Measurements from ENCODE around the gene CTNNBL1. TPM values are rescaled to one million over a fixed set of nuclear protein-coding genes. Genes with fewer than 3 reads are reported as not detected.

The CTNNBL1 gene
- total RNA-seq, 1 experiment from 2014 or later = 203 TPM

GRCh38 chr20:37749620-37750403, 56.0 kb downstream of the CTNNBL1 start:
- Mint-ChIP-seq H3K36me3 (ENCODE audit: insufficient read depth, unreplicated experiment) (peaks cover 13% of the 10 kb centered on the region), H3K9me3 (ENCODE audit: unreplicated experiment) (no peaks in the 10 kb centered on the region), H3K27ac (ENCODE audit: unreplicated experiment) (no peak overlapping the region), H3K27me3 (ENCODE audit: insufficient read depth, unreplicated experiment) (no peaks in the 10 kb centered on the region), H3K4me3 (ENCODE audit: unreplicated experiment) (no peak overlapping the region), H3K4me1 (ENCODE audit: low read depth, unreplicated experiment) (no peaks in the 10 kb centered on the region)
- no peaks in the 10 kb centered on the region for H3K9me3 ChIP-seq
- no peak overlapping the region for H3K4me3 ChIP-seq (ENCODE audit: low read depth, low read length)
- no peaks in the 10 kb centered on the region for H3K4me1 ChIP-seq
- no TSS peak for BruUV-seq (replicated peaks)
- no peak for DNase-seq
- CTCF ChIA-PET = interaction anchor here (0.6 to 0.7 kb wide), 2 partner anchors 471 to 723 kb away, joined by 3 read pairs; no protein-coding TSS in a partner anchor
- POLR2A ChIA-PET = no interaction called here
- intact Hi-C loops (cut with micrococcal nuclease; ENCODE audit: unreplicated experiment) = loop anchor here (10.0 kb wide), 1 partner anchor 475 kb away; no protein-coding TSS in a partner anchor
- peaks cover 2% of the 10 kb centered on the region; the same call in 1 of the 2 replicates for H3K36me3 ChIP-seq (ENCODE audit: control insufficient read depth, insufficient read depth, low read length)
- H3K27me3 ChIP-seq (replicated peaks; ENCODE audit: control insufficient read depth, insufficient read depth, low read length) = no peaks in the 10 kb centered on the region
- TF ChIP-seq, protein P1, sequence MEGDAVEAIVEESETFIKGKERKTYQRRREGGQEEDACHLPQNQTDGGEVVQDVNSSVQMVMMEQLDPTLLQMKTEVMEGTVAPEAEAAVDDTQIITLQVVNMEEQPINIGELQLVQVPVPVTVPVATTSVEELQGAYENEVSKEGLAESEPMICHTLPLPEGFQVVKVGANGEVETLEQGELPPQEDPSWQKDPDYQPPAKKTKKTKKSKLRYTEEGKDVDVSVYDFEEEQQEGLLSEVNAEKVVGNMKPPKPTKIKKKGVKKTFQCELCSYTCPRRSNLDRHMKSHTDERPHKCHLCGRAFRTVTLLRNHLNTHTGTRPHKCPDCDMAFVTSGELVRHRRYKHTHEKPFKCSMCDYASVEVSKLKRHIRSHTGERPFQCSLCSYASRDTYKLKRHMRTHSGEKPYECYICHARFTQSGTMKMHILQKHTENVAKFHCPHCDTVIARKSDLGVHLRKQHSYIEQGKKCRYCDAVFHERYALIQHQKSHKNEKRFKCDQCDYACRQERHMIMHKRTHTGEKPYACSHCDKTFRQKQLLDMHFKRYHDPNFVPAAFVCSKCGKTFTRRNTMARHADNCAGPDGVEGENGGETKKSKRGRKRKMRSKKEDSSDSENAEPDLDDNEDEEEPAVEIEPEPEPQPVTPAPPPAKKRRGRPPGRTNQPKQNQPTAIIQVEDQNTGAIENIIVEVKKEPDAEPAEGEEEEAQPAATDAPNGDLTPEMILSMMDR (IDR thresholded peaks at IDR 0.05; ENCODE audit: insufficient read depth in 1 of 2, low read depth in 1 of 2, low read length in 1 of 2, severe bottlenecking in 1 of 2, unreplicated experiment in 1 of 2) = no peak

DNA sequence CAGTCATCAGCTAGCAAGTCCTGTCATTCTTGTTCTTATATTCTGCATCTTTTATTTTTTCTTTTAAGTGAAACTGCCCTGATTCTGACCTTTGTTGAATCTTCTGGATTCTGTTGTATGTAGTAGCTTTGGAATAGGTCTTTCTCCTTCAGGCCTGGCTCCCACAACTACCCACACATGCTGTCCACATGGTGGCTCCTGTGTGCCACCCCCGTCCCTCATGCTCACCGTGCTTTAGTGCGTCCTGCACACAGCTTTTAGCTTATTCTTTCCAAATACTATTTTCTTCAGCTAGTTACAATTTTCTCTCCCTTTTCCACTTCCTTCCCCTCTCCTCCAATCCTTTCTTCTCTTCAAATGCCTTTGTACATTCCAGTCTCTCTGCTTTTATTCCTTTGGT, 61.8 kb downstream of the CTNNBL1 start:
- Mint-ChIP-seq H3K9me3 (ENCODE audit: unreplicated experiment) (no peaks in the 10 kb centered on the region), H3K36me3 (ENCODE audit: insufficient read depth, unreplicated experiment) (peaks cover 19% of the 10 kb centered on the region), H3K27ac (ENCODE audit: unreplicated experiment) (no peak overlapping the region), H3K27me3 (ENCODE audit: insufficient read depth, unreplicated experiment) (no peaks in the 10 kb centered on the region), H3K4me3 (ENCODE audit: unreplicated experiment) (no peak overlapping the region), H3K4me1 (ENCODE audit: low read depth, unreplicated experiment) (peaks cover 6% of the 10 kb centered on the region)
- POLR2A ChIA-PET = no interaction called here
- no TSS peak for BruUV-seq (replicated peaks)
- CTCF ChIA-PET = interaction anchor here (0.6 to 1.8 kb wide), 6 partner anchors 9 to 237 kb away, joined by 3 to 8 read pairs (median 4); no protein-coding TSS in a partner anchor
- Histone ChIP-seq H3K4me3 (ENCODE audit: low read depth, low read length) (no peak overlapping the region), H3K9me3 (no peaks in the 10 kb centered on the region), H3K36me3 (ENCODE audit: control insufficient read depth, insufficient read depth, low read length) (peaks cover 4% of the 10 kb centered on the region; the same call in 1 of the 2 replicates), H3K4me1 (no peaks in the 10 kb centered on the region), H3K27me3 (replicated peaks; ENCODE audit: control insufficient read depth, insufficient read depth, low read length) (no peaks in the 10 kb centered on the region)
- TF ChIP-seq, protein P1 (IDR thresholded peaks at IDR 0.05; ENCODE audit: insufficient read depth in 1 of 2, low read depth in 1 of 2, low read length in 1 of 2, severe bottlenecking in 1 of 2, unreplicated experiment in 1 of 2) = peak; percentile 49 to 62
- intact Hi-C loops (cut with micrococcal nuclease; ENCODE audit: unreplicated experiment) = loop anchor here (5.0 to 10.0 kb wide), 3 partner anchors 188 to 469 kb away; no protein-coding TSS in a partner anchor
- DNase-seq = peak in 1 of 2 experiments; percentile 36

GRCh38 chr20:37756234-37756633, 62.4 kb downstream of the CTNNBL1 start:
- TF ChIP-seq, protein P1 (IDR thresholded peaks at IDR 0.05; ENCODE audit: insufficient read depth in 1 of 2, low read depth in 1 of 2, low read length in 1 of 2, severe bottlenecking in 1 of 2, unreplicated experiment in 1 of 2) = no peak
- ChIA-PET POLR2A (no interaction called here), CTCF (interaction anchor here (0.7 to 1.8 kb wide), 5 partner anchors 8 to 237 kb away, joined by 3 to 8 read pairs (median 4); no protein-coding TSS in a partner anchor)
- DNase-seq = no peak
- no peak overlapping the region for H3K27ac Mint-ChIP-seq (ENCODE audit: unreplicated experiment)
- Histone ChIP-seq H3K27me3 (replicated peaks; ENCODE audit: control insufficient read depth, insufficient read depth, low read length) (no peaks in the 10 kb centered on the region), H3K9me3 (no peaks in the 10 kb centered on the region), H3K36me3 (ENCODE audit: control insufficient read depth, insufficient read depth, low read length) (peaks cover 4% of the 10 kb centered on the region; the same call in 1 of the 2 replicates), H3K4me3 (ENCODE audit: low read depth, low read length) (no peak overlapping the region), H3K4me1 (no peaks in the 10 kb centered on the region)
- intact Hi-C loops (cut with micrococcal nuclease; ENCODE audit: unreplicated experiment) = loop anchor here (5.0 to 10.0 kb wide), 3 partner anchors 189 to 469 kb away; no protein-coding TSS in a partner anchor
- peaks cover 19% of the 10 kb centered on the region for H3K36me3 Mint-ChIP-seq (ENCODE audit: insufficient read depth, unreplicated experiment)
- H3K4me3 Mint-ChIP-seq (ENCODE audit: unreplicated experiment) = no peak overlapping the region
- H3K9me3 Mint-ChIP-seq (ENCODE audit: unreplicated experiment) = no peaks in the 10 kb centered on the region
- BruUV-seq (replicated peaks) = no TSS peak
- H3K27me3 Mint-ChIP-seq (ENCODE audit: insufficient read depth, unreplicated experiment) = no peaks in the 10 kb centered on the region
- H3K4me1 Mint-ChIP-seq (ENCODE audit: low read depth, unreplicated experiment) = peaks cover 6% of the 10 kb centered on the region
